GM23248 (cell line): Measurements from ENCODE around the gene EFEMP2.

Experiments used
- EZH2 ChIP-seq: fragments of 200-600 bp; sonication (generic); IDR thresholded peaks from 2 replicates; pipeline ENCODE4 v1.6.1; 2018; ENCODE audit warnings: antibody characterized with exemption, mild to moderate bottlenecking; ENCODE audit not compliant: insufficient read depth, poor library complexity, severe bottlenecking
- EZH2phosphoT487 ChIP-seq: fragments of 200-600 bp; sonication (generic); IDR thresholded peaks from 2 replicates; pipeline ENCODE4 v1.6.1; 2018; ENCODE audit warnings: antibody characterized with exemption, moderate library complexity, mild to moderate bottlenecking, low read depth; ENCODE audit not compliant: insufficient read depth

DNA sequence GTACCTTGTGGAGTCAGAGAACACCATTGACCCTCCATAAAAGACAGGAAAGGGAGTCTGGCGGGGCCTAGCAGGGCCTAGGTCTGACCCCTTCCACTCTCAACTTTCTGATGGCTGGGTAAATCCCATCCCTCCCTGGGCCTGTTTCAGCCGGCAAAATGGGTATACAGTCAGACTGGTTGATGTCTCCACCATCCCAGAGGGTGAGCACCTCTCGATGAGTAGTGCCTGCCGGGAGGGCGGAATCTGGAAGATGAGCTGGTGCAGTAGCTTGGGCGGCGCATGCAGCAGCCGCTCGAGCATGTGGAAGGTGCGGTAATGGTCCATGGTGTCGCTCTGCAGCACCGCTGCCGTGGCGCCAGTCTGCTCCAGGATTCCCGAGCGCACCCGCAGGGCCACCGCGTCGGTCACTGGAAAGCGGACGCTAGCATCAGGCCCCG, 15.1 kb upstream of the EFEMP2 start:
- TF ChIP-seq EZH2phosphoT487 (no peak), EZH2 (no peak)
